ENCODE measurements around the gene TMEM181. TPM values are rescaled to one million over a fixed set of nuclear protein-coding genes. Genes with fewer than 3 reads are reported as not detected.

TMEM181 gene
- total and polyA plus RNA-seq, 2 of the 13 experiments (the other 11 are each of a cell fraction or from before 2014, with no cell fraction given): 59.1 to 108 TPM

DNA sequence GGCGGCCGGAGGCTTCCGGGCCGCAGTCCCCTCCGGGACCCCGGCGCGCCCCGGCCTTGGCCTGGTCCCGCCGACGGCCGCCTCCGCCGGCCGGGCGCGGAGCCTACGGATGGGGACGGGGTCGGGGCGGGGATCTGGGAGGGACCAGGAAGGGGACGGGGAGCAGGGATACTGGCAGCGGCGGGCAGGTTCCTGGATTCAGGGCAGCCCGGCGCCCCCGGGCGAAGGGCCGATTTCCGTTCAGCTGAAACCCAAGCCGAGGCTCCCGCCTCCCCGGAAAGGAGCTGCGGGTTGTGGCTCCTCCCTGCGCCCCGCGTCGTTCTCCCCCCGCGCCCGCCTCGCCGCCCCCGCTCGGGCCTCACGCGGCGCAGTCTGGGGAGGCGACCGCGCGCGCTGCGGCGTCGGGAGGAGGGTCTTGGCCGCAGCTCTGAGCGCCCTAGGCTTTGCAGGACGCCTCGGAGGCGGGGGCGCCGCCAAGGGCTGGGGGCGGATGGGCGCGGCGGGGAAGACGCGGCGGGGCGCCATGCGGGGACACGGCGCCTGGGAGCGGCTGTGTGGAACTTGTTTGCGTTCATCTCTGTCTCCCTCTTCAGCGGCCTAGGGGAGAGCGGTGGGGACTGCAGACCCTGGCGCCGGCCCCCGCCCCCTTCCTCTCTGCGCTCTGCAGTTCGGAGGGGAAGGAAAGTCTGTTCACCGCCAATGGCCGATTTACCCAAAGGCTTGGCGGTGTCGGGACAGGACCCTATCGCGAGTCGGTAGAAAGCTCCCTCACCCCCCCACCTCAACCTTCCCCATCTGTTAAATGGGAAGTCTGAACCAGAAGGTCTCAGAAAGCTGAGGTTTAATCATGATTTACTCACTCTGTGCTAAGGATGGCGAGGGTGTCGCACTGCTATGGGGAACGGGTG lies 22.7 kb upstream of the TMEM181 start (continued):
- TF ChIP-seq, protein P1, sequence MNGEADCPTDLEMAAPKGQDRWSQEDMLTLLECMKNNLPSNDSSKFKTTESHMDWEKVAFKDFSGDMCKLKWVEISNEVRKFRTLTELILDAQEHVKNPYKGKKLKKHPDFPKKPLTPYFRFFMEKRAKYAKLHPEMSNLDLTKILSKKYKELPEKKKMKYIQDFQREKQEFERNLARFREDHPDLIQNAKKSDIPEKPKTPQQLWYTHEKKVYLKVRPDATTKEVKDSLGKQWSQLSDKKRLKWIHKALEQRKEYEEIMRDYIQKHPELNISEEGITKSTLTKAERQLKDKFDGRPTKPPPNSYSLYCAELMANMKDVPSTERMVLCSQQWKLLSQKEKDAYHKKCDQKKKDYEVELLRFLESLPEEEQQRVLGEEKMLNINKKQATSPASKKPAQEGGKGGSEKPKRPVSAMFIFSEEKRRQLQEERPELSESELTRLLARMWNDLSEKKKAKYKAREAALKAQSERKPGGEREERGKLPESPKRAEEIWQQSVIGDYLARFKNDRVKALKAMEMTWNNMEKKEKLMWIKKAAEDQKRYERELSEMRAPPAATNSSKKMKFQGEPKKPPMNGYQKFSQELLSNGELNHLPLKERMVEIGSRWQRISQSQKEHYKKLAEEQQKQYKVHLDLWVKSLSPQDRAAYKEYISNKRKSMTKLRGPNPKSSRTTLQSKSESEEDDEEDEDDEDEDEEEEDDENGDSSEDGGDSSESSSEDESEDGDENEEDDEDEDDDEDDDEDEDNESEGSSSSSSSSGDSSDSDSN (CRISPR knock-in tag; IDR thresholded peaks at IDR 0.05): peak; percentile 86
- peak; percentile 86 for TF ChIP-seq ZMYM3 (CRISPR knock-in tag; IDR thresholded peaks at IDR 0.05)
- no peak for TF ChIP-seq CEBPB (IDR thresholded peaks at IDR 0.05; ENCODE audit: borderline replicate concordance, low read depth, low read length)

DNA sequence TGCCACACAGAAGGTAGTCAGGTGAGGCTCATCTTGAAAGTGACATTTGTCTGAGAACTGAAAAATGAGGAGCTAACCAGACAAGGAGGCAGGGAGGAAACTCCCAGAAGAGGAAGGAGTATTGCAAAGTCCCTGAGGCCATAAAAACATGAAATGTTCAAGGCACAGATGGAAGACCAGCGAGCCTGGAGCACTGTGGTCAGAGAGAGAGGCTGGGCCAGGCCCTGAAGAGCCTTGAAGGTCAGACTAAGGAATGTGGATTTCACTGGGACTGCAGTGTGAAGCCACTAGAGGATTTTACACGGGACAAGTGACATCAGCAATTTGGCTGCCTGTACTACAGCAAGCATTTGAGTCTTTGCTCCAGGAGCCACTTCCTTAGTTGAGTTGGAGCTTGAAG lies 21.1 kb upstream of the TMEM181 start:
- no peak for ATAC-seq
- Histone ChIP-seq H3K4me1 (ENCODE audit: insufficient read depth, low read length) (peaks cover 55% of the 10 kb centered on the region), H3K36me3 (replicated peaks in 1 of 2; ENCODE audit: control insufficient read depth in 1 of 2, insufficient read depth in 2 of 2, low read length in 2 of 2) (peaks cover 0 to 1% of the 10 kb centered on the region in 2 experiments; a peak in 1 of 5 replicates), H3K4me3 (replicated peaks in 1 of 3; ENCODE audit: insufficient read depth in 1 of 3, low read depth in 2 of 3, low read length in 3 of 3) (no peak overlapping the region), H3K9me3 (ENCODE audit: low read length) (no peaks in the 10 kb centered on the region), H3K4me2 (ENCODE audit: low read depth, low read length) (no peak overlapping the region), H2AFZ (ENCODE audit: low read length) (no peak overlapping the region), H4K20me1 (ENCODE audit: insufficient read depth, low read length) (no peaks in the 10 kb centered on the region), H3K27me3 (ENCODE audit: control insufficient read depth in 1 of 2, insufficient read depth in 2 of 2, low read length in 2 of 2) (no peaks in the 10 kb centered on the region), H3K79me2 (ENCODE audit: insufficient read depth, low read length) (no peaks in the 10 kb centered on the region), H3K9ac (ENCODE audit: insufficient read depth, low read depth, low read length) (no peak overlapping the region), H3K27ac (ENCODE audit: extremely low read length, insufficient read depth, low read length) (no peak overlapping the region)
- no TSS peak for BruUV-seq (replicated peaks)
- WGBS (ENCODE audit: low lambda C conversion rate): 82% methylated on average over 1 of the region's 2 CpGs
- intact Hi-C loops (cut with micrococcal nuclease; ENCODE audit: unreplicated experiment) (loop anchor here (5.0 kb wide), 1 partner anchor 34 kb away; no protein-coding TSS in a partner anchor), in situ Hi-C loops (cut with HindIII; ENCODE audit: extremely low pct_ligation_motif_present, low pct_unique_long_range_greater_than_20kb) (no loop called here)
- ChIA-PET CTCF (ENCODE audit: low intra/inter-chr PET ratio, low total read pairs) (no interaction called here), POLR2A (interaction anchor here (1.2 to 1.4 kb wide), 3 partner anchors 19 to 33 kb away, joined by 3 to 6 read pairs (median 5); no protein-coding TSS in a partner anchor)
- no peak for DNase-seq (ENCODE audit: low spot score)
- no peak for FAIRE-seq
- TF ChIP-seq HOXA3 (CRISPR knock-in tag; IDR thresholded peaks at IDR 0.05) (no peak), ZNF83 (CRISPR knock-in tag; IDR thresholded peaks at IDR 0.05; ENCODE audit: borderline replicate concordance) (no peak), ZNF713 (CRISPR knock-in tag; IDR thresholded peaks at IDR 0.05) (no peak), NFE2L2 (IDR thresholded peaks at IDR 0.05; ENCODE audit: low read length) (no peak), ZNF776 (CRISPR knock-in tag; IDR thresholded peaks at IDR 0.05) (no peak), DNMT3B (CRISPR knock-in tag; conservative IDR thresholded peaks at IDR 0.05) (no peak), HMG20A (CRISPR knock-in tag; IDR thresholded peaks at IDR 0.05; ENCODE audit: borderline replicate concordance) (no peak), ZNF639 (CRISPR knock-in tag; conservative IDR thresholded peaks at IDR 0.05) (no peak), KLF9 (CRISPR knock-in tag; IDR thresholded peaks at IDR 0.05; ENCODE audit: low read depth) (no peak), CHCHD3 (CRISPR knock-in tag; IDR thresholded peaks at IDR 0.05) (no peak), THAP8 (CRISPR knock-in tag; IDR thresholded peaks at IDR 0.05; ENCODE audit: borderline replicate concordance) (no peak), MEIS1 (CRISPR knock-in tag; IDR thresholded peaks at IDR 0.05; ENCODE audit: borderline replicate concordance) (no peak), SP2 (CRISPR knock-in tag; IDR thresholded peaks at IDR 0.05) (no peak), ZNF253 (CRISPR knock-in tag; IDR thresholded peaks at IDR 0.05; ENCODE audit: borderline replicate concordance) (no peak), SAFB2 (CRISPR knock-in tag; IDR thresholded peaks at IDR 0.05; ENCODE audit: borderline replicate concordance, low read depth) (no peak), SP5 (CRISPR knock-in tag; IDR thresholded peaks at IDR 0.05; ENCODE audit: borderline replicate concordance, low read depth) (no peak), MBD4 (IDR thresholded peaks at IDR 0.05; ENCODE audit: borderline replicate concordance, low read length) (no peak)

Measured in HepG2 (cell line).